ENCODE measurements around the gene PRELID3B. TPM values are rescaled to one million over a fixed set of nuclear protein-coding genes. Genes with fewer than 3 reads are reported as not detected.
"Not testable (repeated sequence)": the region's sequence is repeated elsewhere in the genome, so short reads cannot be mapped to it uniquely, and the experiment has no call there.

PRELID3B gene
- total RNA-seq, 1 donor from 2014 or later = 123 TPM

DNA sequence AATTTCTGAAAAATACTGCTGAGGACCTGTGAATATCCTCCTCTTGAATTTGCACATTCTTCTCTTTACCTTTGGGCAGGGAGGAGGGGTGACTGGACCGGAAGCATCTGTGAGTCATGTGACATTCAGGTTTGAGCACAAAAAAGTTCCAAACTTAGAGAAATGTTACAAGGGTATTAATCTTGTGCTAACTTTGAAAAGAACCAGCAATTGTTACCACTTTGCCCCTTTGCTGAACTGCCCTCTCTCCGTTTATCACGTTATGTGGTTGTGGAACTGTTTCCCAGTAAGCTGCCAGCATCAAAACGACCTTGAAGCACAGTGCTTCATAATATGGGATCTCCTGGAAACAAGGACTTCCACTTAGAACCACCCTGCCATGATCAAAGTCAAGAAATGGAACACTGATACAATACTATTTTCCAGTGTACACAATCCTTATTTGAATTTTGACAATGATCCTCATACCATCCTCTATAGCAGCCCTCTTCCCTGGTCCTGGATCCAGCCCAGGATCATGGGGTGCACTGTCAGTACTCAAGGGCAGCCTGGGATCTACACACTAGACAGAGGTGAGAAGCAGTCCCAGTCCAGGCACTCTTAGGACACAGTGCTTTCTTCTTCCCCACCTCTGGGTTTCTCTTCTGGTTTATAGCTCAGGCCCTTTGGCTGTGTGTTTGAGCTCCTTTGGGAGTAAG lies 25.6 kb downstream of the PRELID3B start:
- Mint-ChIP-seq H3K27me3 (no peaks in the 10 kb centered on the region), H3K4me3 (no peak overlapping the region), H3K36me3 (ENCODE audit: low read depth) (no peaks in the 10 kb centered on the region), H3K27ac (peak overlapping the region; percentile 11), H3K4me1 (peaks cover 36% of the 10 kb centered on the region), H3K9me3 (no peaks in the 10 kb centered on the region)
- no peak for DNase-seq
- intact Hi-C loops (cut with micrococcal nuclease) = no loop called here

DNA sequence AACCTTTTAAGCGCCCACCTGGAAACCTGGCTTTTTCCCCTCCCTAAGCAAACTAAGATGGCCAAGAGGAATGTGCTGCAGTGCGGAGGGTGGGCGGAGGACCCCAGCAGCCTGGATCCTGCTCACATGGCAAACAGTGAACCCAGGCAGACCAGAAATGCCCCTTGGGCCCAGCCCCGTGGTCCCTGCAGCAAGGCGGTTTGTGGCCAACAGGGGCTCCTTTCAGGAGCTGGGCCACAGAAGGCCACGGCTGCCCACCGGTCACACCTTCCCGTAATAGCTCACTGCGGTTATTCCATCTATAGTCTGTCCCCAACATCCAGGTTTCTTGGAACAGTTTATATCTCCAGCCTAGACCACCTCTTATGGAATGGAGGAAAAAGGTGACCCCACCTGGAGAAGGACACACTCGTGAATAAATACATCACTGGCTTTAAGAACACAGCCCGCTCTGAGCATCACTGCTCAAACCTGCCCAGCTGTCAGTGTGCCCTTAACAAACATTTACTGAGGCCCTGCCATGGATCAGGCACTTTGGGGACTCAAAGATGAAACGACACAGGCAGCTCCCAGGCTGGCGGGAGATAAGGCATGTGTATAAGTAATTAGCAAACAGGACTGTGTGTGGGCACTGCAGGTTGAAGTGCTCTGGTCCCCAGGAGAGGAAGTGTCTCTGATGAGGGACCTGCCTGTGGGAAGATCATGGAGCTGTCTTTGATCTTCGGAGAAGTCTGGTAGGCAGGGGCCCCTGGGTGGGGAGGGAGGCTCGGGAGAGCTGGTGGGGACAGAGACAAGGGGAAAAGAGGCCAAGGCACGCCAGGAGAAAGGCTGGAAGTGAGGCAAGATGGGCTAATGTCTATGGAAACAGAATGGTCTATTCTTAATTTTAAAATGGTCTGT lies 26.5 kb downstream of the PRELID3B start:
- no peaks in the 10 kb centered on the region for H3K27me3 Mint-ChIP-seq
- no peaks in the 10 kb centered on the region for H3K9me3 Mint-ChIP-seq
- intact Hi-C loops (cut with micrococcal nuclease) = no loop called here
- H3K4me3 Mint-ChIP-seq = no peak overlapping the region
- no peaks in the 10 kb centered on the region for H3K36me3 Mint-ChIP-seq (ENCODE audit: low read depth)
- H3K27ac Mint-ChIP-seq = peak overlapping the region; percentile 36
- H3K4me1 Mint-ChIP-seq = peaks cover 44% of the 10 kb centered on the region
- no peak for DNase-seq

DNA sequence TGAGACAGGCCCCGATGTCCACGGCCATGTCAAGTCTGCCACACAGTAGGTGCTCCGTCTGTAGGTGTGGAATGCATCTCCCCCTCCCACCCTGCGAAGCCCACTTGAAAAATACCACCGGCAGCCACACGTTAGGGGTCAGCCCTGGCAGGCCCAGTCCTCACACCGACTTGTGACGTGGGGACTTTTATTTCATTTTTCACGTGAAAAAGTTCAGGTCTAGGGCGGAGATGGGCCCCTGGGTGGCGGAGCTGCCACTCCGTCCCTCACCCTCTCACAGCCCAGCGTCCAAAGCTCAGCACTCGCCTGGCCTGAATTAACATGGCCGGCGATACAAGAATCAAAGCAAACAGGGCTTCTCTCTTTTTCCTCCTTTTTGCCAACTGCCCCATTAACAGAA lies 27.2 kb downstream of the PRELID3B start:
- H3K27ac Mint-ChIP-seq = no peak overlapping the region
- H3K27me3 Mint-ChIP-seq = no peaks in the 10 kb centered on the region
- no peaks in the 10 kb centered on the region for H3K36me3 Mint-ChIP-seq (ENCODE audit: low read depth)
- no peaks in the 10 kb centered on the region for H3K9me3 Mint-ChIP-seq
- H3K4me3 Mint-ChIP-seq = no peak overlapping the region
- DNase-seq = no peak
- intact Hi-C loops (cut with micrococcal nuclease) = no loop called here
- H3K4me1 Mint-ChIP-seq = peaks cover 44% of the 10 kb centered on the region

DNA sequence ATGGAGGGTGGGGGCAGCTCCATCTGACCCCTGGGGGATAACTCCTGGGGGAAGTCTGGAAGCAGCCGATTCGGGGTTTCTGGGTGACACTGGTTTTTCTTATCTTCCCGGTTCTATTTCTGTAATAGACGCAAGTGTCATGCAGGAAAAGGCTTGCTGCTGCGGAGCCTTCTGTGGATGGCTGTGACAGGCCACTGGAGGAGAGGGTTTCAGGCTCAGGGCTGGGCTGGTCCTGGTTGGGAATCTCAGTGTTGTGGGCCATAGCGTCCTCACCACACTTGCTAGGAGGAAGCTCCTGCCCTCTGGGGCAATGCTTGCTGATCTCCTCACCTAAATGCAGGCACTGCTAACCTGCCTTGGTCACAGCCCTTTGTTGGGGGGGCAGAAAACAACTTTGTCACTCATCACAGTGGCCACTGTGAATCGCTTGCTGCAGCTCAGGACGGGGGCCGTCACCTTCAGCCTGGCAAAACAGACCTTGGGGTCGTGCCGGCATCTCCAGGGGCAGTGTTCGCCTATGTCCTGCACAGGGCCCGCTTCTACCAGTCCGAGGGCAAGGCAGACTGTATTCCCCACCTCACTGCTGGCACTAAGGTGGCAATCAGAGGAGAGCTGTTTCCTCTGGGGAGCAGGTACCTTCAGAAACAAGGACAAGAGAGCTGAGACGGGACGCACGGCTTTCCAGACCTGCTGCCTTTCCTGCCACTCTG lies 27.8 kb downstream of the PRELID3B start:
- intact Hi-C loops (cut with micrococcal nuclease) = no loop called here
- Mint-ChIP-seq H3K4me3 (no peak overlapping the region), H3K36me3 (ENCODE audit: low read depth) (no peaks in the 10 kb centered on the region), H3K27ac (no peak overlapping the region), H3K27me3 (no peaks in the 10 kb centered on the region), H3K9me3 (no peaks in the 10 kb centered on the region), H3K4me1 (peaks cover 46% of the 10 kb centered on the region)
- no peak for DNase-seq

DNA sequence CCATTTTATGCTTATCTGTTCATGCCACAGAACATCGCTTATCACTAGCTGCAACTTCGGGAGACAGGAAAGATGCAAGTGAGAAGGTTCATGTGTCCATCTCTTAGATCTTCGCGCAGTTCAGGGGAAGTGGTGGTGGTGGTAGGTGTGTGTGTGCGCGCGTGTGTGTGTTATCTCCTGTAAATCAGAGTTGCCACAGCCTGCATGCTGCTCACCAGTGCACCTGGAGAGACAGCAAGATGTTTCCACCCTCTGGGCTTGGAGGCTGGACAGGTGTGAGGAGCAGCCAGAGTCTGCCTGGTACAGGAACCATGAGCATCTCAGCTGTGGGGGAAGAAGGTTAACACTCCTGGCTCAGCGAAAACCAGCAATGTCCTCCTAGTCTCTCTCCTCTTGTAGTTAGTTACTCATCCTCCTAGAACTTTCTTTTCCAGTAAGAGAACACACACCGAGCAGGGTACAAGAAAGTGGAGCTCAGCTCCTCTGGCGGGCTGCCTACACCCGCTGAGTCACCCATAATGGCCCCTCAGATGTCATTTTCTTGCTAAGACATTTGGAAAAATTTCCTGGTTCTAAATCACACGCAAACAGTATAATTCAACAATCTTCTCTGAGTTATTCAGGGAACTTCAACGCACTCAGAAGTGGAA lies 28.5 kb downstream of the PRELID3B start:
- no peak overlapping the region for H3K4me3 Mint-ChIP-seq
- no peaks in the 10 kb centered on the region for H3K9me3 Mint-ChIP-seq
- DNase-seq = peak; percentile 75
- H3K4me1 Mint-ChIP-seq = peaks cover 48% of the 10 kb centered on the region
- peak overlapping the region; percentile 12 for H3K27ac Mint-ChIP-seq
- H3K27me3 Mint-ChIP-seq = no peaks in the 10 kb centered on the region
- intact Hi-C loops (cut with micrococcal nuclease) = no loop called here
- H3K36me3 Mint-ChIP-seq (ENCODE audit: low read depth) = no peaks in the 10 kb centered on the region

DNA sequence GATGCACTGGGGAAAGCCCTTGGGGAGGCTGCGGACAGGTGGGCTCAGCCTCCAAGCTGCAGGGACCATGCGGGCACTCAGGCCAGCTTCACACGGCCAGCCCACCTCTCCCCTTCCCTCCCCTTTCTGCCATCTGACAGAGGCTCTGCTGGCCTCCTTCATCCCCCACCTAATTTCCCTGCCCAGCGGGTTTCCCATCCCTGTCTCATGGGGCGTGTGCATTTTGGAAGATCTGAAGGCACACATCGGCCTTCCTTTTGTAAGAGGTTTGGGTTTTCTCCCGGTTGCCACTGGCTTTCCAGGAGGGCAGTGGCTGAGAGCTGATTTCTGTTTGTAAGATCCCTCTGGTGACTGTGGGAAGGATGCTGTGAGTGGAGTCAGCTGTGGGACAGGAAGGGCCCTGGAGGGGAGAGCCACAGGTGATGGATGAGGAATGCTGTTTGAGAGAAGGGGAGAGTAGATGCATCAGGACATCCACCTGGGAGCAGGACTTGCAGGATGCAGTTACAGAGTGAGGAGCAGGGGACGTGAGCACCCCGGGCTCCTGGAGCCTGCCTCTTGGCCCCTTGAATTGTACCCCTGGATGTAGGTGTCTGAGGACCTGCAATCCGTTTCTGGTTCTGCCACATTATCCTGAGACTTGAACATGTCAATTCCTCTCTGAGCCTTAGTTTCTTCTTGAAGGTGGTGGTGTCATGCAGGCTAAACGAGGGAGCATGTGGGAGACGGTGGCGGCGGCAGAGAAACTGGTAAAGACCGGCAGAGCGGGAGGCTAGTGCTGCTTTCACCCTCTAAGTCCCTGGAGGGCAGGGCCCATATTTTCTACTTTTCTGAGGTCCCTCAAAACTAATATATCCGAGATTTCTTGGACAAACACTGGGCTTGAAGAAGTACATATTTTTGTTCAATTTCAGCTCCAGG lies 29.3 kb downstream of the PRELID3B start:
- H3K9me3 Mint-ChIP-seq = no peaks in the 10 kb centered on the region
- H3K27me3 Mint-ChIP-seq = no peaks in the 10 kb centered on the region
- H3K4me1 Mint-ChIP-seq = peaks cover 48% of the 10 kb centered on the region
- no peak for DNase-seq
- H3K27ac Mint-ChIP-seq = no peak overlapping the region
- no peak overlapping the region for H3K4me3 Mint-ChIP-seq
- H3K36me3 Mint-ChIP-seq (ENCODE audit: low read depth) = no peaks in the 10 kb centered on the region
- intact Hi-C loops (cut with micrococcal nuclease) = no loop called here

DNA sequence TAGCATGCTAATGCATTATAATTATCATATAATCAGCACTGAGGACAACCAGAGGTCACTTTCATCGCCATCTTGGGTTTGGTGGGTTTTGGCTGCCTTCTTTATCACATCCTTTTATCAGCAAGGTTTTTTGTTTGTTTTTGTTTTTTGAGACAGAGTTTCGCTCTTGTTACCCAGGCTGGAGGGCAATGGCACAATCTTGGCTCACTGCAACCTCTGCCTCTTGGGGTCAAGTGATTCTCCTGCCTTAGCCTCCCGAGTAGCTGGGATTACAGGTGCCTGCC lies 30.8 kb downstream of the PRELID3B start:
- H3K27me3 Mint-ChIP-seq; H3K9me3 Mint-ChIP-seq; H3K4me3 Mint-ChIP-seq; intact Hi-C loops (cut with micrococcal nuclease); H3K27ac Mint-ChIP-seq; DNase-seq; H3K36me3 Mint-ChIP-seq (ENCODE audit: low read depth): not testable (repeated sequence)
- H3K4me1 Mint-ChIP-seq = peaks cover 41% of the 10 kb centered on the region

DNA sequence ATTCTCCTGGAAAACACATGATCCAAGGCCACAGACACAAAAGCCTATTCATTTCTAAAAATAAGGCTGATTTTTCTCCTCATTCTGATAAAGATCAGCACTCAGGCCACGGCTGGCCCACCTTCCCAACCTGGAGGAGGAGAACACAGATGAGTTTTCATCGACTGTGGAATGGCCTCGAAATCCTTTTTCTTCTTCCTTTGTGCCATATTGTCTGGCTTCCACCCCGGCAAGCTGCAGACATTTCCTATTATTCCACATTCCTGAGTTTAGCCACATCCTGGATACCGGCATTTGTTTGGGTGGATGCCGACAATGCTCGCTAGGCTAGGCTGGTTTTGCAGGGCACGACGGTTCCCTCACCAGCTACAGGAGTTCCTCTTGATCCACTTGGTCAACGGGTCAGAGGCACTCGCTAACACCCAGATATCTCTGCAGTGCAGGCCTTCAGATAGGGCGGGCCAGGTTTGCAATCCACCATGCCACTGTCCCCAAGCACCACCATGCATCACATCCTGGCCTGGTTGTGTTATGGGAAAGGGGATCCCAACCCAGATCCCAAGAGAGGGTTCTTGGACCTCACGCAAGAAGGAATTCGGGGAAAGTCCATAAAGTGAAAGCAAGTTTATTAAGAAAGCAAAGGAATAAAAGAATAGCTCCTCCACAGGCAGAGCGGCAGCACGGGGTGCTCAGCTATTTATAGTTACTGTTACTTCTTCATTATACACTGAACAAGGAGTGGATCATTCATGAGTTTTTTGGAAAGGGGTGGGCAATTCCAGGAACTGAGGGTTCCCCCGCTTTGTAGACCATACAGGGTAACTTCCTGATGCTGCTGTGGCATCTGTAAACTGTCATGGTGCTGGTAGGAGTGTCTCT lies 31.4 kb downstream of the PRELID3B start:
- Mint-ChIP-seq H3K9me3 (no peaks in the 10 kb centered on the region), H3K27me3 (no peaks in the 10 kb centered on the region), H3K4me1 (peaks cover 35% of the 10 kb centered on the region), H3K4me3 (no peak overlapping the region), H3K27ac (no peak overlapping the region), H3K36me3 (ENCODE audit: low read depth) (no peaks in the 10 kb centered on the region)
- intact Hi-C loops (cut with micrococcal nuclease) = no loop called here
- DNase-seq = peak; percentile 74

DNA sequence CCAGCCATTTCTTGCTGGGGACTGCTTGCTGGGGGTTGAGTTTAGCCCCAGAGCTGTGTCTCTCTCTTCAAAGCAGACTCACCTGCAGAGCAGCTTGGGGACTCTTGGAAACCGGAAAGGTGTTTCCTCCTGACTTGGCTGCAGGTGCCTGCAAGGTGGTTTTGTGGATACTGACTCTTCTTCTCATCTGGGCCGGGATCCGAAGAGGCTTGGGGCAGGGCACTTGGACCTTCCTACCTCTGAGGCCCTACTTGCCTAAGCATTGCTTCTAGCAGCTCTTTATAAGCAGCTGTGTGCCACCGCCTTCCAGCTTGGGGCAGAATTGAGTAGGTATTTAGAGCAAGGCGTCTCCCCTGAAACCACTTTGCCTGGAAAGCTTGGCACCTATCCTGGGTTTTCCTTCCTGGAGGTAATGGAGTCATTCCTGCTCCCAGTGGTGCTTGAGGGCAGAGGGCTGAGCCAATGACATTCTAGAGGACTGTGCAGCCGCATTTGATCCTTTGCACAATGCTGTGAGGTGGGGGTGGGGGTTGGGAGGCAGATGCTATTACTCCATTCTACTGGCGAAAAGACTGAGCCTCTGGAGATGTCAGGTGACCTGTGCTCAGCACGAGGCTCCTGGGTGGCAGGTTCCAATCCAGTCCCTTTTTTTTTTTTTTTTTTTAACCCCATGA lies 32.1 kb downstream of the PRELID3B start:
- intact Hi-C loops (cut with micrococcal nuclease) = no loop called here
- Mint-ChIP-seq H3K9me3 (no peaks in the 10 kb centered on the region), H3K27ac (no peak overlapping the region), H3K27me3 (no peaks in the 10 kb centered on the region), H3K4me3 (no peak overlapping the region), H3K4me1 (peaks cover 41% of the 10 kb centered on the region), H3K36me3 (ENCODE audit: low read depth) (no peaks in the 10 kb centered on the region)
- DNase-seq = no peak

DNA sequence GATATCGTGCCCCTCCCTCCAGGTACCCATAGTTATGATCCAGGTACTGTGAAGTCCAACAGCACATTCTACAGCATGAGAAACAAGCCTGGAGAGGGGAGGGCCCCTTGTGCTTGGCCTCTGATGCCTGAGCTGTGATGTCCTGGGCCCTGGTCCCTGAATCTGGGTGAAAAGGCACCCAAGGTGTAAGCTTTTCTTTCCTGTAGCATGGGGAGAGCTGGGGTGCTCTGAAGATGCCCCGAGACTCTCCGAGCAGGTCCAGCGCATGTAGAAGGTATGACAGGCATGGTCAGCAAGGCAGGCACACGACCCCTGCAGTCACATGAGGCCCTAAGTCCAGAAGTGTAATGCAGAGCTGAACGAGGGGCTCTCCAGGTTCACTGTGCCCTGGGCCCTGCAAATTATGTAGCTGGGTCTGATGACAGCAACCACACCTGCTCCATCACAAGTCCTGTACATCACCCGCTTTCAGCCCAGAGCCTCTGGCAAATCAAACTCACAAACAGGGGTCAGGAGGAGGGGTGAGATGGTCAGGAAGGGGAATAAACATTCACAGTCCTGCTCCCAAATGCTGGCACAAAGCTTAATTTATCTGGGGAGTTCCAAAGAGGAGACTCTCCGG lies 33.8 kb downstream of the PRELID3B start:
- H3K36me3 Mint-ChIP-seq (ENCODE audit: low read depth) = peaks cover 5% of the 10 kb centered on the region
- DNase-seq = no peak
- H3K4me3 Mint-ChIP-seq = no peak overlapping the region
- intact Hi-C loops (cut with micrococcal nuclease) = no loop called here
- peaks cover 49% of the 10 kb centered on the region for H3K4me1 Mint-ChIP-seq
- no peaks in the 10 kb centered on the region for H3K27me3 Mint-ChIP-seq
- no peak overlapping the region for H3K27ac Mint-ChIP-seq
- no peaks in the 10 kb centered on the region for H3K9me3 Mint-ChIP-seq

DNA sequence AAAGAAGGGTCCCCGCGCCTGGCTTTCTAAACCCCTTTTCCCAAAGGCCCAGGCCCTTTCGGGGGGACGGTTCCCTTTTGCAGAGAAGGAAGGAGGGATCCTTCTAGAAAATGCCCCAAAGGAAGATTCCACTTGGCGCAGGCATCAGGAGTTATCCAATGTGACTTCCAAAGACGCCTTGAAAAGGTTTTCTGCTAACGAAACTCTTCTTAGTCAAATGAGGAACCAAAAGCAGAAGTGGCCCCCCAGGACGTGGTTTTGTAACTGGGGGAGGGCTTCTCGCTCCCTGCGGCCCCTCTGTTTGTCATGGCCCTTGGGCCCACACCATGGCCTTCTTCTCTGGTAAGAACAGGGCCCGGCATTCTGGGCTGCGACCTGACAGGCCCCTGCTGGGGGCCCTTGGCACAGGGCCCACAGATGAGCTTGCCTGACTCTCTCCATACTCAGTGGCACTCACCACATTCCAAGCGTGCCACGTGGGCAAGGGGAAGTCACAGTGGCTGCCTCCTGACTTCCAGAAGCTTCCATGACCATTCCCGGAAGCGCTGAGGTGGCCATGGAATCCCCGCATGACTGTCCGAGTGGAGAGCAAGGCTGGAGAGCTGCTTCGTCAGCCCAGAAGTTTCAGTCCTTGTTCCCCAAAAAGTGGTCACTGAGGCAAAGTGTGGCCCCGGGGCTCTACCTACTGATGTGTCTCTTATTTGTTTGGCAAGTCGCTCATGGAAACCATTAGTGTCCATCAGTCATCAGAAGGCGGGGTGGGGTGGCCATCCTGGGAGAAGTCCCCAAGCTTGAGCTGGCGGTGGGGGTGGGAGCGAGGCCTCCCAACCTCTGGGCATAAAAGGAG lies 34.7 kb downstream of the PRELID3B start:
- peak overlapping the region; percentile 85 for H3K27ac Mint-ChIP-seq
- H3K36me3 Mint-ChIP-seq (ENCODE audit: low read depth) = peaks cover 10% of the 10 kb centered on the region
- H3K4me3 Mint-ChIP-seq = peak overlapping the region; percentile 80
- H3K9me3 Mint-ChIP-seq = no peaks in the 10 kb centered on the region
- DNase-seq = no peak
- peaks cover 46% of the 10 kb centered on the region for H3K4me1 Mint-ChIP-seq
- no peaks in the 10 kb centered on the region for H3K27me3 Mint-ChIP-seq
- intact Hi-C loops (cut with micrococcal nuclease) = loop anchor here (1.0 to 2.0 kb wide), 2 partner anchors 23 to 27 kb away; partner anchors contain the start of gene NELFCD
